ENCODE measurements around the gene TNFRSF8. TPM values are rescaled to one million over a fixed set of nuclear protein-coding genes. Genes with fewer than 3 reads are reported as not detected.

Gene TNFRSF8
- polyA plus RNA-seq, 1 experiment, result 0.22 TPM

- no peak for DNase-seq (ENCODE audit: low read depth, low spot score)
- Histone ChIP-seq H3K9me3 (ENCODE audit: control insufficient read depth, insufficient read depth, low read length) (peaks cover 5% of the 10 kb centered on the region), H3K27ac (ENCODE audit: low read depth, low read length) (no peak overlapping the region), H3K27me3 (ENCODE audit: control insufficient read depth, insufficient read depth, low read length) (no peaks in the 10 kb centered on the region), H3K4me3 (ENCODE audit: low read depth, low read length) (no peak overlapping the region)
- POLR2A ChIA-PET, result no interaction called here
- TF ChIP-seq CTCF (IDR thresholded peaks at IDR 0.05; ENCODE audit: low read depth, low read length), result no peak
- CTCF ChIA-PET, result no interaction called here
Observed at GRCh38 chr1:12151465-12151864, 88.4 kb downstream of the TNFRSF8 start.

- H3K9me3 ChIP-seq (ENCODE audit: control insufficient read depth, insufficient read depth, low read length), result peaks cover 5% of the 10 kb centered on the region
- H3K4me3 ChIP-seq (ENCODE audit: low read depth, low read length), result no peak overlapping the region
- ChIA-PET CTCF (interaction anchor here (1.0 kb wide), 1 partner anchor 28 kb away, joined by 4 read pairs; no protein-coding TSS in a partner anchor), POLR2A (interaction anchor here (1.4 kb wide), 1 partner anchor 10 kb away, joined by 6 read pairs; no protein-coding TSS in a partner anchor)
- H3K27me3 ChIP-seq (ENCODE audit: control insufficient read depth, insufficient read depth, low read length), result no peaks in the 10 kb centered on the region
- TF ChIP-seq CTCF (IDR thresholded peaks at IDR 0.05; ENCODE audit: low read depth, low read length), result no peak
- no peak for DNase-seq (ENCODE audit: low read depth, low spot score)
- peak overlapping the region; percentile 69 for H3K27ac ChIP-seq (ENCODE audit: low read depth, low read length)
Observed at GRCh38 chr1:12152113-12152891, 89.2 kb downstream of the TNFRSF8 start.

- ChIA-PET CTCF (interaction anchor here (1.0 kb wide), 1 partner anchor 29 kb away, joined by 4 read pairs; no protein-coding TSS in a partner anchor), POLR2A (interaction anchor here (1.1 to 1.4 kb wide), 2 partner anchors 9 to 244 kb away, joined by 6 to 7 read pairs; no protein-coding TSS in a partner anchor)
- DNase-seq (ENCODE audit: low read depth, low spot score), result peak; percentile 27
- Histone ChIP-seq H3K27ac (ENCODE audit: low read depth, low read length) (peak overlapping the region; percentile 69), H3K27me3 (ENCODE audit: control insufficient read depth, insufficient read depth, low read length) (no peaks in the 10 kb centered on the region), H3K9me3 (ENCODE audit: control insufficient read depth, insufficient read depth, low read length) (peaks cover 5% of the 10 kb centered on the region), H3K4me3 (ENCODE audit: low read depth, low read length) (no peak overlapping the region)
- TF ChIP-seq CTCF (IDR thresholded peaks at IDR 0.05; ENCODE audit: low read depth, low read length), result no peak
Observed at GRCh38 chr1:12153181-12153785, 90.2 kb downstream of the TNFRSF8 start.

GRCh38 chr1:12155328-12155727 lies 92.2 kb downstream of the TNFRSF8 start:
- Histone ChIP-seq H3K27me3 (ENCODE audit: control insufficient read depth, insufficient read depth, low read length) (no peaks in the 10 kb centered on the region), H3K4me3 (ENCODE audit: low read depth, low read length) (no peak overlapping the region), H3K27ac (ENCODE audit: low read depth, low read length) (no peak overlapping the region), H3K9me3 (ENCODE audit: control insufficient read depth, insufficient read depth, low read length) (no peaks in the 10 kb centered on the region; the same call in 1 of the 2 replicates)
- no peak for DNase-seq (ENCODE audit: low read depth, low spot score)
- TF ChIP-seq CTCF (IDR thresholded peaks at IDR 0.05; ENCODE audit: low read depth, low read length), result no peak
- ChIA-PET CTCF (interaction anchor here (3.1 kb wide), 1 partner anchor 31 kb away, joined by 9 read pairs; no protein-coding TSS in a partner anchor), POLR2A (no interaction called here)
